Right hindlimb (tissue), 1 donor: ENCODE data around the gene PHLDA1.

Source experiments
- DNase-seq: peaks from one replicate; pipeline ENCODE4 v3.0.0-alpha.2; 2018

Gene PHLDA1

GRCh38 chr12:76037130-76038103 is 5.8 kb upstream of the PHLDA1 start:
- DNase-seq, result peak; percentile 28

DNA sequence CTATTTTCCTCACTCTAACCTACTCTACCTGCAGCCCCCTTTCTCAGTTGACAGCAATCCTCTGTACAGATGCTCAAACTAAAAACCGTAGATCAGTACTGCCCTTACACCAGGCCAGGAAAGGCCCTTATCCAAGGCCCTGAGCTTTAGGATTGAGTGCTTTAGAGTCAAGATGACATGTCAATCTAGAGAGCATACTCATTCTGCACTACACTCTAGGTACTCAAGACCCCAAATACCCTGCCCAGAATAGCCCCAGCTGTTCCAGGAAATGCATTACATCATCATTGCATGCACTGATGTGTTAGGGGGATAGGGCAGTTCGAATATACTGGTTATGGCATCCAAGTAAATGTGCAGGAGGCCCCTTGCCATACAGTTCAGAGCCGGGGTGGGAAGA is 3.5 kb upstream of the PHLDA1 start:
- no peak for DNase-seq

- no peak for DNase-seq
Observed at GRCh38 chr12:76033081-76034011, 1.8 kb upstream of the PHLDA1 start.

DNA sequence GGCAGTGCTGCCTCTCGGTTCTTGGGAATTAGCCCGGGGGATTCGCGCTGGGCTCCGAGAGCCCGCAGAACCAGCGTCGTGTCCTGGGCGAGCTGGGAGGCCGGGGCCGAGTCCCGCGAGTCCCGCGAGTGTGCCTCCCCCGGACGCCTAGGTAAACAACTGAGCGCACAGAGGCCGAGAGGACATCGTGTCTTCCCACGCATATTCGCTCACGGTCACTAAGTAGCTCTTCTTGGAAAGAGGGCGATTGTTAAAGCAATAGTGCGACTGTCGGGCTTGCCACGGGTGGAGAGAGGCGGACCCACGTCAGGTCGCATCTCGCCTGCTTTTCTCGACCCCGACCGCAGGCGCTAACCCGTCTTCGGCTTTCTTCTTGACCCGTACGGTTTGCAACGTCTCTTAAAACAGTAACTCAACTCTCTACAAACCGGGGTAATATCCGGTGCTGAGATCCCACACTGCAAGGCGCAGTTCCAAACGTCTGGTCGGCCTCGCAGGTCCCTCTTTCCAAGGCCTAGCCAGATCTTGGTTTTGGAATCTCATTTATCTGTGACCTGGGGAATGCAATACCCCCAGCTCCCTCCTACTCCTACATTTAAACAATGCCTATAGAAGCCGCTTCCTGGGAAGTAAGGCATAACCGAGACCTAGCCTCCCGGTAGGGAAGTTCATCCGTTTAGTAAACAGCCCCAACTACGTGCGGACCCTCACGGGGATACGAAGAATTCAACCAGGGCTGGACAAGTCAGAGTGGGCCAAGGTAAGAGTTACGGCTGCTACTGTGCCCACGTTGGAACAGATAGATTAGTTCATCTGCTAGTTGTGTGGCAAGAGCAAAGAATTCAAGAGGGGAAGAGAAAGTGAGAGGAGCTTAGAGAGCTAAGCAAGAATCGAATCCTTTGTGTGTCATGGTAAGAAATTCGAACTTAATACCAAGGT is 736 bp upstream of the PHLDA1 start:
- DNase-seq, result peak; percentile 78

DNA sequence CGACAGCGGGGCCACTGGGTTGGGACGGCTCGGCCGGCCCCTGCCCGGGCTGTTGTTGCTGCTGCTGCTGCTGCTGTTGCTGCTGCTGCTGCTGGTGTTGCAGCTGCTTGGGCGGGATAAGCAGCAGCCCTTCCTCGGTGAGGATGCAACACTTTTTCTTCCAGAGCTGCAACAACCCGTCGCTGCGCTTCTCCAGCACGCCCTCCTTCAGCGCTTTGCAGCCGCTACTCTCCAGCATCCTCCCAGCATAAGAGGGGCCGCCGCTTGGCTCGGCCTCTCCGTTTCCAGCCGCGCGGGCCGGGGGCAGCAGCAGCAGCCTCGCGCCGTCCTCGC is 529 bp downstream of the PHLDA1 start:
- no peak for DNase-seq

DNA sequence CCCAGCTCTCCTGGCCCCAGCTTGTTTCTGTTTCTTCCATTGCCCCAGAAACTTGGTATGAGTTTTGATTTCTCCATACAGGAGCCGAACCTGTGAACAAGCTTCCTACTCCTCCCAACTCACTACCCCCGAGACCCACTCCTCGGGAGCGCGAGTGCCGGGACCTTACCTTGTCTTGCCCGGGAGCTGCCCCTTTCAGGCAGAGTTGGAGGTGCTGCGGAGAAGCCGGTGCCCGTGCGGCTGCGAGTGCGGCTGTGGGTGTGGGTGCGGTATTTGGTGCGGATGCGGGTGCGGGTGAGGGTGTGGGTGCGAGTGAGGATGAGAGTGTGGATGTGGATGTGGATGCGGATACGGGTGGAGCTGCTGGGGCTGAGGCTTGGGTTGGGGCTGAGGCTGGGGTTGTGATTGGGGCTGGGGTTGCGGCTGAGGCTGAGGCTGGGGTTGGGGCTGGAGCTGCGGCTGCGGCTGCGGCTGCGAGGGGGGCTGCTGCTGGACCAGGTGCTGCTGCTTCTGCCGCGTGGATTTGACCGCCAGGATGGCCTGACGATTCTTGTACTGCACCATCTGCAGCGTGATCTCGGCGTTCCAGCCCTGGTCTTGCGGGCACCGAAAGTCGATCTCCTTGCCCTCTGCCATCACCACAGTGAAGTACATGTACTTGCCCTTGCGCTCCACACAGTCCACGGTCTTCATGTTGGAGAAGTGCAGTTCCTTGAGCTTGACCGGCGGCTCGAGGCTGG is 1.1 kb downstream of the PHLDA1 start:
- peak; percentile 60 for DNase-seq

DNA sequence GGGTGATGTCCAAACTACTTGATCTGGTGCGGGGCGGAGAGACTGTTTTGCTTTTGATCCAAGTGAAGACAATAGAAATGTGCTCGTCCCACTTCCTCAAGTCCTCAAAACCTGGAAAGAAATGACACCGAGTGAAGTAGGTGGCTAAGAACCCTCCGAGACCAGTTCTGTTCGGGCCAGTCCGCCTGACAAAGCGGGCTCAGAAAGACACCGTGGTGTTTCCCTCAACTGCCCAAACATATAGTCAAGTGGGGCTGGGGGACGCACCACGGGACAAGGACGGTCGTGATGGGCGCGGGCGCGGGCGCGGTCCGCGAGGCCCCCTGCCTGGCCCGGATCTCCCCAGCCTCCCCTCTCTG is 1.6 kb downstream of the PHLDA1 start:
- peak; percentile 49 for DNase-seq

DNA sequence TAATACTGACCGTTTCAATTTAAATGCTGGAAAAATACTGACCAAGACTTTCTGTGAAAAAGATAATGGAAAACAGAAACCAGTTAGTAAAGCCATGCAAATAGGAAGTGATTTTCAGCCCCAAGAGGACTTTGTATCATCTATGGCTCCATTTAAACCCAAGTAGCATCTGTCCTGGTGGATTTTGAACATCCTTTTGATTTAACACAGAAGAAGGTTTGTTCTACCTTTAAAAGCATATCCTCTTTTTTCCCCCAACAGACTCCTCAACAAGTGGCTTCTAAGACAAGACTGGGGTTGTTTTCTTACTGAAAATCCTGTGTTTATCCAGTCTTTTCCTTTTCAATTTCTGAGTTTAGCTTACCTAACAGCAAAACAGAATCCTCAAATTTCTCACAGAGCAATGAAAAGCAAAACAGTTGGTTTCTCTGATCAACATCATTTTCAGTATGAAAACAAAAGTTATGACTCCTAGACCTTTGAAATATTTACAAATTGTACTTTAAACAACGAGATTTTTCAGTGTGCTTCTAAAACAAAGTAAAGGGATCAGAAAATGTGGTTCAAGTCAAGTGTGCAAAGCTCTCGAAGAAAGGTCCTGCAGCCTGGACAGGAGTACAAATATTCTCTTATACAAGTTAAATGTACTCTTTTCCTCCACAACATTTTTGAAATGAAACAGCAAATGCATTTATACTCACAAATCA is 2.9 kb downstream of the PHLDA1 start:
- DNase-seq, result no peak

DNA sequence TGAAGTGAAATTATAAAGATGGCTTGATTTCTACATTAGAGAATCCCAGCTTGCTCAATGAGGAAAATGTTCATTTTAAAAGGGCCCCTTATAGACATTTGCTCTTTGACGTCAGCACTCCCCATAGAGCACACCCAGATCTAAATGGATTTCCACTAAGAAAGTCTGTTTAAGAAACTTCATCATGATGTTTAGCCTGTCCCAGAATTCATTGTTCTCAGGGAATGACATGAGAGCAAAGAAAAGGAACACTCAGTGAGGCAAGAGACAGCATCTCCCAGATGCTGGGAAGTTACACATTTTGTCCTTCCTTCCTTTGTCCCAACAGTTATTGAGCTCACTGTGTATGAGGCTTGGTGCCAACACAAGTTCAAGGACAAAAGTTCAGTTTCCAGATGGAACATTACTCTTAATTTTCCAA is 4.9 kb downstream of the PHLDA1 start:
- DNase-seq, result no peak

DNA sequence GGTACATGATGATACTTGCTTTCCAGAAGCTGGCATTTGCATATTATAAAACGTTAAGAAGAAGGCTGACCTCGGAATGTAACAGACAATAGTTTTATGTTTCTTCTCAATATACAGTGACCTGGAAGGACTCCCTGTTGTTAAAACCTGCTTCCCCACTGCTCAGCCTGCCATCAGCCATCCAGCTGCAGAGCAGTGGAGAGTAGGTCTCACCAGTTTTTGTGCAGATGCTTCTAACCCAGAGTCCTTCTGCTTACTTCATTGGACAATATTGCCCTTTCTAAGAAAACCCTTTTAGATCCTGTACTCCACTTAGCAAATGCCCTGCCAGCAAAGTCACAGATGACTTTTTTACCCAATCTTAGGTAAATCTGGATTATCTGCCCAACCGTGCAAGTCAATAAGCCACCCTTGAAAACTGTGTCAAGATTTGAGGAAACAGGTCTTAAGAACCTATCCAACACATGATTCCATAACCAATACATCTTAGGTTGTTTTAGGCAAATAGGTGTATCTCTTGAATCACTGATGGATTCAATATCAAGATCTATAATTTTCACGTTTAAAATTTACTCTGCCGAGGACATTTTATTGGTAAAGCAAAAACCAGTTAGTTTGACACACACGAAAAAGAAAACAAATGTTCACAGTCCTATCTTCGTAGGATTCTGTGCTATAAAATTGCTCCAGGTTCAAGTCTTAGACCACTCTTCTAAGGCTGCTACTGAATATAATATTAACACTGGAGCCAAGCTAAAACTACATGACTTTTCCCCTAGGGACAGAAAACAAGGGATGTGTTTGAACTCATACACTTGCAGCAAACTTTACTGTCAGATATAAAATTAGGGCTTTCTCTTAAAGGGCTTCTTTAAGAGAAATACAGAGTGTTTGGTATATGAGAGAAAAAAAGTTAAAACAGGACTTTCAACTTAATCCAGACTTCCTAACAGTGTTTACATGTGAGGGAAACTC is 5.7 kb downstream of the PHLDA1 start:
- no peak for DNase-seq

- DNase-seq, result no peak
Observed at GRCh38 chr12:76024942-76025600, 6.5 kb downstream of the PHLDA1 start.

- no peak for DNase-seq
Observed at GRCh38 chr12:76024102-76024781, 7.3 kb downstream of the PHLDA1 start.

DNA sequence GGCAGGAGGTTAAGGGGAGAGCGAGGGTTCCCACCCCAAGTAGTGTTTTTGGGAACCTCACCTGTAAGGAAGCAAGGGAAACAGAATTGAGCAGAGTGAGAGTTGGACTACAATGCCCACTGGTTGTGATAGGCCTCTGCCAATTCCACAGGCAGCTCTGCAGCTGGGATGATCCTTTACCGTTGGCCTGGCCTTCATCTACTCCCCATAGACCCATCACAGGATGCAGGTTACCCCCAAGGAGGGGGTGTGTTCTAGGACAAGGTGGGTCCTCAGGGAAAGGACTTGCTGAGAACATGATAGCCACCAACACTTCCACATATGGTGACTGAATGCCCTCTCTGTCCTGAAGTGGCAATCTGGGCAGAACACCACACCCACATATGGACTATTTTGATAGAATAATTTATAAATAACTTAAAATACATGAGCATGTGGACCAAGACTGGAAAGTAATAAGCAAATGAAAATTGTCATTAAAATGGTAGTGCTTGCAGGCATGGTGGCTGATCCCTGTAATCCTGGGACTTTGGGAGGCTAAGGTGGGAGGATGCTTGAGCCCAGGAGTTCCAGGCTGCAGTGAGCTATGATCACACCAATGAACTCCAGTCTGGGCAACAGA is 8.4 kb downstream of the PHLDA1 start:
- DNase-seq, result no peak

DNA sequence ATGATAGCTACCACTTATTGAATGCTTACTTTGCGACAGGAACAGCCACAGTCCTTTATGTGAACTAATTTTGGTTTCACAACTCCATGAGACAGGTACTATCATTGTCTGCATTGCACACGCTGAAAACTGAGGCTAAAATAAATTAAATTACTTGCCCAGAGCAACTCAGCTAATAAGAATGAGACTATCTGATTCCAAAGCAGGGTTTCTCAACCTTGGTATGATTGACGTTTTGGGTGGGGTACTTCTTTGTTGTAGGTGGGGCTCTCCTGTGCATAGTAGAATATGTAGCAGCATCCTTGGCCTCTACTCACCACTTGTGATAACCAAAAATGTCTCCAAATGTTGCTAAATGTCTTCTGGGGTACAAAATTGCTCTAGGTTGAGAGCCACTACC is 9.1 kb downstream of the PHLDA1 start:
- DNase-seq, result no peak

DNA sequence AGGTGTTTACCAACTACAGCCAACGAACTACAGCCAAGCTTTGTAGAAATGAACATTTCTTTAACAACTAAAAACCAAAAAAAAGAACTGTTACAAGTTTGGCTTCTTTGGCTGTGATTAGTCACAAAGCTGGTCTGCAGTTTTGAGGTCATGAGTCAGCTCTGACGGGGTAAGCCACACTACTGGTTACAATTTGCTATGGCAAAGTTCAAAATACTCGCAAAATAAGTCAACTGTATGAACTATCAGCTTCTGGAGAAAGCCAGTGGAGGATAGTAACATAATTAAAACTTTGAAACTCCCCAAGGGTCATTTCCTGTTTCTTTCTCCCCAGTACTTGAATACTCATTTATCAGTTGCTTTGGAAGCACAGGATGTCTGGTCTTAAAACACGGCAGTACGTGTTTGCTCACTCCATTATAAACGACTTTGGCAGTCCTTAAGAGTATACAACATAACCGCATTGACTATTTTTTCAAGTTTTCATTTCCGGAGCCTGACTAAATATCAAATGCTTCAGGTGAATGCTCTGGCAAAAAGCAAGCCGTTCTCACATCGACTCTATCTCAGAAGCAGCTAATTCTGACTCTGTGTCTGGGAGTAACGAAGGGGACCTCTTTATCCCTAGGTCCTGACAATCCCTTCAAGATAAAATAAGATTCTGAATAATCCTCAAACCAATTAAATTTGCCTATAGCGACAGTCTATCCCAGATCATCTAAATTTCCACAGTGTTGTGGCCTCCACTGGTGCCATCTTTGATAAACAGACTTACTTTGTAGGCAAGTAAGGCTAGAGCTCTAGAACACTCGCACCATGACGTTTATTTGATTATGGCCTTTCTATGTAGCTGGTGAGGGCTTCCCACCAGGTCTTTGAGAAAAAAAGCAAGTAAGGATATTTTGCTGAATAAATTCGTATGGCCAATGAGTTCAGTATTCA is 10.6 kb downstream of the PHLDA1 start:
- no peak for DNase-seq

DNA sequence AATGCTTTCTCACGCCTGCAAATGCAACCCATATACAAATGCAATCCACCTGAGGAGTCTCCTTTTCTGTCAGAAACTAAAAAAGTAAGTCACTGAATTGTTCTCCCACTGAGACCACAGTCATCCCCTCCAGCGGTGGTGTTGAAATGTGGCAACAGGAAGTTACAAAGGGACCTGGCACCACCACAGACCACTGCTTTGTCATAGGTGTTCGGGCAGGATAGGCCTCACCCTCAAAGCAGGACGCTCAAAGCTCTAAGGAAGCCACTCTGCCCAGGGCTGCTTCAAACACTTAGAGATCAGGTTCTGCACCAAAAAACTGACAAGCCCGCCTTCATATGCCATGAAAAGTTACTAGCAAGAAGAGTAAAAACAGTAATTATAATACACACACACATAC is 11.3 kb downstream of the PHLDA1 start:
- DNase-seq, result no peak

DNA sequence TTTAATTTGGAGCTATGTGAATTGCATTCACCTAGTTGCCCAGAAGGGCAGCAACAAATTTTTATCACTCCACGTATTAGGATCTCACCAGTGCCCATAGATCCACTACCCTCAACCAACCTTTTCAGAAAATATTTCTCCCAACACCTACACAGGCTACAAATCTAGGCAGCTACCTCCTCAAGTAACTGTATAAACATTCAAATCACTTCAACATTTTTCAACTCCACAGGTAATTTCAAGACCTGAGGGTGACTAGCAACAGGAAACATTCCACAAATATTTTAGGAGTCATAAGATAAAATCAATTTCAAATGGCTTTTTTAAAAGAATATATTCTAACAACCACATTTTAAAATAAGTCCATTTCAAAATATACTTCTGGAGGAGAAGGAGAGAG is 12.9 kb downstream of the PHLDA1 start:
- no peak for DNase-seq
